ENCODE results near the gene APOL4.
"Not testable (repeated sequence)": the region's sequence is repeated elsewhere in the genome, so short reads cannot be mapped to it uniquely, and the experiment has no call there.

The APOL4 gene

GRCh38 chr22:36206255-36206654 is 4.6 kb upstream of the APOL4 start:
- DNase-seq (ENCODE audit: low spot score) = no peak

DNA sequence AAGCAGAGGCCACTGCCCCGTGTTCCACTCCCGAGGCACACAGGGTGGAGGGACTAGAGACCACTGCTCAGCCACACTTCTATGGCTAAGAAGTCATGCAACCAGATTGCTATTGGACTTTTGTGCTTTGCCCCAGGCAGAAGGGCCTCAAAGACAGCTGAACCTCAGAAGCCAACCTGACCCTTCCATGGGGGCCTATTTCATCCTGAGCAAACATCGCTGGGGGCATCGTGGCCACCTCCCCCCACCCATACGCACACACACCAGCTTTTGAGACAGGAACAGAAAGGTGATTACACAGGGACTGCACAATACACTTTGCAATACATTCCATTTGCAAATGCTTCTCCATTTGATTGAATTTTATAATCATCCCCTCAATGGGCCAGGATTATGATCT is 4.0 kb upstream of the APOL4 start:
- DNase-seq (ENCODE audit: low spot score) = not testable (repeated sequence)

GRCh38 chr22:36204632-36205015 is 3.0 kb upstream of the APOL4 start:
- no peak for DNase-seq (ENCODE audit: low spot score)

GRCh38 chr22:36204001-36204631 is 2.5 kb upstream of the APOL4 start:
- DNase-seq (ENCODE audit: low spot score) = no peak

GRCh38 chr22:36203441-36203840 is 1.8 kb upstream of the APOL4 start:
- not testable (repeated sequence) for DNase-seq (ENCODE audit: low spot score)

GRCh38 chr22:36202906-36203305 is 1.3 kb upstream of the APOL4 start:
- DNase-seq (ENCODE audit: low spot score) = not testable (repeated sequence)

DNA sequence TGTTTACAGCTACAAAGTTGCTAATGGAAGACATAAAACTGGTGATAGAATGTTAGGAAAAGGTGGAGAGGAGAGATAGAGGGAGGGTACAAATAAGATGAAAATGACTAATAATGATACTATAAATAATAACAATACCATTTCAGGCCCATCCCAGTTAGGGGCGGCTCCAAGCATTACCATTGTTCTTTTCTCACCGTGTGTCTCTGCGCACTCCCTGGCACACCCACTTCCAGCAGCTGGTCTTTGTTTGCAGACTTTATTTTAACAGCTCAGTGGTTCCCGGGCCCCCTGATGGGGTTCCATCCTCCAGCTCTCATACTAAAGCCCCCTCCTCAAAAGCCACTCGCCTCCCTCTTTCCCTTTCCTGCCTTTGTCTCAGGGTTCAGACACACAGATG is 584 bp downstream of the APOL4 start:
- DNase-seq (ENCODE audit: low spot score) = not testable (repeated sequence)

- DNase-seq (ENCODE audit: low spot score) = no peak
Measured at GRCh38 chr22:36199001-36199551, 2.5 kb downstream of the APOL4 start.

DNA sequence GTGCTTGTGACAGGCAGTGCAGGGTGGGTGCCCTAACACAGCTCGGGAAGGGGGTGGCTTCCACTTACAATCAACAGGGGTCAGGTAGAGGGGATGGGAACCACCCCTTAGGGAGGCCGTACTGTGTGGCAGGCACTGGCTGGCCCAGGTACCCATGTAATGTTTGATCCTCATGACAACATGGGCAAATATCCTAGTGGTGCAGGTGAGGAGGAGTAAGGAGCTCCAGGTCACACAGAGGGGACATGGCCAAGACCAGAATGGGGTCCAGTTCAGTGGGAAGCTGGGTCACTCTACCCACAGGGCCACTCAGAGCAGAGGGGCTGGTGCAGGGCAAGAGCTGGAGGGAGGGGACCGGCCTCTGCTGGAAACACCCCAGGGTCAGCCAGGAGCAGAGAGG is 3.1 kb downstream of the APOL4 start:
- DNase-seq (ENCODE audit: low spot score) = no peak

- no peak for DNase-seq (ENCODE audit: low spot score)
Measured at GRCh38 chr22:36197514-36198146, 4.0 kb downstream of the APOL4 start.

- DNase-seq (ENCODE audit: low spot score) = no peak
Measured at GRCh38 chr22:36197065-36197440, 4.6 kb downstream of the APOL4 start.

DNA sequence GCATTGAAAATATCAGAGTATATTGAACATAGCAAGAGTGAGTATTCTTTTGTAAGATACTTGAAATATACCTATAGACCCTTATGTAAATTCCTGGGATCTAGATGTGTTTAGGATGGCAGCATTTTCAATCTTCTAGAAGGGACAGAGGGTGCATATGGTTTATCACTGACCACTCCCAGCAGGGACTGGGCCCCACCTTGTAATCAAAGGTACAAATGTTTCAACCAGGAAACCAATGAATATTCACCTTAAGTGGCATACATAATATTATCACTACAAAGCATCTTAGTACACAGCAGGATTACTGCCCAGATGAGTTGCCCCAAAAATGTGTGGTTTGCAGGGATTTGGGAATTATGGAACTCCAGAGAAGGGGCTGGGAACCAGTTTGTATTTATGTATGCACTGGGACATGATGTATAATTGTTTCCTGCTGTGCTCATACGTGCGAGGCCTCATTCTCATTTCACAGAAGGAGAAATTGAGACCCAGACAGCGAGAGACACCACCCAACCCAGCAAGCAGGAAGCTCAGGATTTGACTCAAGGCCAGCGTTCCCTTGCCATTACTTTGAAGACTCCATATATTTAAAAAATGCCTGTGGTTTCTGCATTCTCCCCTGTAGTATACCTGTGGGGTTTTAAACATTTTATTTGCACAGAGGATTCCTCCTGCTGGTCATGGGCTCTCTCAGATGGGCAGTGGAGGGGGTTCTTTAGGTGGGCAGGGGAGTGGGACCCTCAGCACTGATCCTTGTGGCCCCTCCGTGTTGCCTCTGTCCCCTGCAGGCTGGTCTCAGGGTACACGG is 5.2 kb downstream of the APOL4 start:
- DNase-seq (ENCODE audit: low spot score) = no peak

DNA sequence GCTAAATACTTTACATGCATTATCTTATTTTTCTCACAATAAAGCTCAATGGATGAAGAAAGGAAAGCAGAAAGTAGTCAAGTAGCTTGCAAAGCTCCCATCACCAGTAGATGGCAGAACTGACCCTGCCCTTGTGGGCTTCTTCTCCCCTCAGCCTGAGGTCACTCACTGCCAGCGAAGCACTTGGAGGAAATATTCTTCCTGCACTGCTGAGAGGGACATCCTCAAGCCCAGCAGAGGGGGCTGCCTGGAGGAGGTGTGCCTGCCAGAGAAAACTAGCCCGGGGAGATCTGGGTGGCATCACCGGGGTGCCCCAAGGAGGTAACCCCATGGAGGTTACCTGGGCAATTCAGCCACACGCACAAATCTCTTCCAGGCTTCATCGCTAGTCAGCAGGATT is 6.6 kb downstream of the APOL4 start:
- DNase-seq (ENCODE audit: low spot score) = peak; percentile 50

DNA sequence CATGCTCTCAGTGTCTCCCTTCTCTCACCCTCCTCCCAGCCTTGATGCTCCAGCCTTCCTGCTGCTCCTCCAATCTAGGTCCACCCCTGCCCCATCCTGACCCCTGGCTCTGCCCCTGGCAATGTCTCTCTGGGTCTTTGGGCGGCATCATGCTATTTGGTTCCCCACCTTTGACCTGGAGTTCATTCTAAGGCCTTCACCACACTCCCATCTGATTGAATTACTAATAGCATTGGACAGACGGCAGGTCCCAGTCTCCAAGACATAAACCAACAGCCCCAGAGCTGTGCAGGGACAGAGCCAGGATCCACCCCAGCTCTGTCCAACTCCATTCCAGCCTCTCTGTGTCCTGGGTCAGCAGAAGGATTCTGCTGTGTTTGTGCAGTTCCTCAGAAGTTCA is 7.2 kb downstream of the APOL4 start:
- DNase-seq (ENCODE audit: low spot score) = no peak

GRCh38 chr22:36193577-36193976 is 8.0 kb downstream of the APOL4 start:
- DNase-seq (ENCODE audit: low spot score) = no peak

DNA sequence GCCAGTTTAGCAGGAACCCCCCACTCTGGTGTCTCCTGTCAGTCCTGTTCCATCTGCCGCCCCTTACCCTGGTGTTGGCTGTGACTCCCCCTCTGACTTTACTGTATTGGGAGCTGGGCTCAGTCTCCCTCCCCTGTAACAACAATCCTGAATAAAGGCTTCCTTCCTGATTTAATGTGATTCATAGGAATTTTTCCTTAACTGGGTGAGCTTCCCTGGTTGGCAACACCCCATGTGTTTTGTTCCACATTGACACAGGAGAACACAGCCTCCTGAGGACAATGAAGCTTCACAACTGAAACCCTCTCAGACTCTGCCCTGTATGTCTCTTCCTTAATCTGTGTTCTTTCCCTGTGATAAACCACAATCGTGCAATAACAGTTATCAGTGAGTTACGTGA is 8.4 kb downstream of the APOL4 start:
- DNase-seq (ENCODE audit: low spot score) = no peak

DNA sequence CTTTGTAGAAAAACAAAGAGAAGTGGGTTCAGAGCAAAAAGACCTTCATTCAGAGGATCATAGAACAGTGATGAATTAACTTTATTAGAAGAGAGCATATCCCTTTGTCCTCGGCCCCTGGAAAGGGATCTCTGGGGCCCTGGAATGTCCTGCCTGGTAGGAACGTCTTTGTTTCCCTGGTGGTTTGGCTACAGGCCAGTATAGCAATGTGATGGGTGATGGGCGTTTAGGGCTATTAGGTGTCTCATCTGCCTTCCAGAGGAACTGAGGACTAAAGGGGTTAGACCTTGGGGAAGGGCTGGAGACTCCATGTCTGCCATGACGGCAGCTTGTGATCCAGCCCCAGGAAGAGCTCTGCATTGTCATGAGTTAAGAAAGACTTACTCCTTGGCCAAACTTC is 9.1 kb downstream of the APOL4 start:
- no peak for DNase-seq (ENCODE audit: low spot score)

- no peak for DNase-seq (ENCODE audit: low spot score)
Measured at GRCh38 chr22:36191106-36191836, 10.3 kb downstream of the APOL4 start.

- not testable (repeated sequence) for DNase-seq (ENCODE audit: low spot score)
Measured at GRCh38 chr22:36187862-36188261, 13.7 kb downstream of the APOL4 start.

GRCh38 chr22:36185828-36186624 is 15.6 kb downstream of the APOL4 start:
- DNase-seq (ENCODE audit: low spot score) = no peak

- DNase-seq (ENCODE audit: low spot score) = no peak
Measured at GRCh38 chr22:36184433-36185025, 17.1 kb downstream of the APOL4 start.

All from SW480 (cell line).